Adrenal gland (tissue), 5 donors: ENCODE data around the gene SLC22A15.

ENCODE experiments used
- CTCF ChIP-seq, 6 experiments: fragments of 450-650 bp in 4 of 6; fragments of 200-600 bp in 2 of 6; sonication (generic) in 1 of 6; IDR thresholded peaks; 1 replicate in 5 of 6; 2 replicates in 1 of 6; pipeline versions ENCODE4 v1.5.1 to v1.8.0; 2016 to 2021; ENCODE audit warnings: antibody characterized with exemption in 6 of 6, mild to moderate bottlenecking in 2 of 6, moderate library complexity in 1 of 6
- POLR2A ChIP-seq, 2 donors: fragments of 450-650 bp; IDR thresholded peaks; one replicate each; pipeline ENCODE4 v1.6.1; 2017; ENCODE audit warnings: antibody characterized with exemption in 2 of 2, mild to moderate bottlenecking in 2 of 2, moderate library complexity in 1 of 2
- donor health status: DM: no; HTN: no; CAD: no.

- no peak for TF ChIP-seq POLR2A (IDR thresholded peaks at IDR 0.05)
- TF ChIP-seq CTCF (IDR thresholded peaks at IDR 0.05) = no peak
These were observed 111.3 kb downstream of the SLC22A15 start for GRCh38 chr1:116087628-116088027.
